ENCODE results near the gene IRGC.

The IRGC gene

GRCh38 chr19:43692385-43692784 lies 23.5 kb upstream of the IRGC start:
- no peak for DNase-seq (ENCODE audit: low read depth)

DNA sequence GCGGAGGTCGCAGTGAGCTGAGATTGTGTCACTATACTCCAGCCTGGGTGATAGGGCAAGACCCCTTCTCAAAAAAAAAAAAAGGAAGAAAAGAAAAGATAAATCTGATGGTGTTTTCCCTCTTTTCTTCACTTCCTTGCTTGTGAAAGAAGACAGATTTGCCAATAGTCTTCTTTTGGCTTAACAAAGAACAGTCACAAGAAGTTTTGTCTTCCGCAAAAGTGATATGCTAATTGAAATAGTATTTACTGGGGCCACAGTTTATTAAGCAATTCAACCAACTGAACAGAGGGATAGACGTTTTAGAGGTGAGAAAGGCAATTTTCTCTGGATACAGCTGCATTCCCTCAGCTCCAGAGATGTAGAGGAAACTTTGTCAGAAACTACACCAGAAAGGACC lies 23.0 kb upstream of the IRGC start:
- no peak for DNase-seq (ENCODE audit: low read depth)

- DNase-seq (ENCODE audit: low read depth), result no peak
Observed at GRCh38 chr19:43694553-43694952, 21.3 kb upstream of the IRGC start.

DNA sequence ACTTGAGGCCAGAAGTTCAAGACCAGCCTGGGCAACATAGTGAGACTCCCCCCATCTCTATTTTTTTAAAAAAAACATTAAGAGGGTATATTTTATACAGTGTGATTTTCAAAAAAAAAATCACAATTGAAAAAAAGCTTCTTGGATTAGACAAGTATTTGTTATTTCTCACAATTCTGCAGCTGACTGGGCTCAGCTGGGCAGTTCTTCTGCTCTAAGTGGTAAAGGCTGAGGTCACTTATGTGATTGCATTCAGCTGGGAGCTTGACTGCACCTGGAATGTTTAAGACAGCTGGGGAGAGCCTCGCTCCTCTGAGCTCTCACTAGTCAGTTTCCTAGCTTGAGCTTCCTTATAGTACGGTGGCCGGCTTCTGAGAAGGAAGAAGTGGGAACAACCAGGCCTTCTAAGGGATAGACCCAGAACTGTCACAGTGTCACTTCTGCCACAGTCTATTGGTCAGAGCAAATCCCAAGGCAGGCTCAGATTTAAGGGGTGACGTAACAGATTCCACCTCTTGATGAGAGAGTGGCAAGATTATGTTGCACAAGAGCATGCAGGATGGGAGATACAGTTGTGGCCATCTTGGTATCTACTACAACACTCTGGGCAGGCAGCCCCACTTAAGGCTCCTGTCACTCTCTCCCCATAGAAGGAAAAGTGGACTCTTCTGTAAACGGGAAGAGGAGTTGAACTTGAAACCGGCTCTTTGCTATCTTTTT lies 19.7 kb upstream of the IRGC start:
- DNase-seq (ENCODE audit: low read depth), result no peak

- DNase-seq (ENCODE audit: low read depth), result no peak
Observed at GRCh38 chr19:43697295-43697694, 18.6 kb upstream of the IRGC start.

GRCh38 chr19:43699506-43700394 lies 16.1 kb upstream of the IRGC start:
- no peak for DNase-seq (ENCODE audit: low read depth)

DNA sequence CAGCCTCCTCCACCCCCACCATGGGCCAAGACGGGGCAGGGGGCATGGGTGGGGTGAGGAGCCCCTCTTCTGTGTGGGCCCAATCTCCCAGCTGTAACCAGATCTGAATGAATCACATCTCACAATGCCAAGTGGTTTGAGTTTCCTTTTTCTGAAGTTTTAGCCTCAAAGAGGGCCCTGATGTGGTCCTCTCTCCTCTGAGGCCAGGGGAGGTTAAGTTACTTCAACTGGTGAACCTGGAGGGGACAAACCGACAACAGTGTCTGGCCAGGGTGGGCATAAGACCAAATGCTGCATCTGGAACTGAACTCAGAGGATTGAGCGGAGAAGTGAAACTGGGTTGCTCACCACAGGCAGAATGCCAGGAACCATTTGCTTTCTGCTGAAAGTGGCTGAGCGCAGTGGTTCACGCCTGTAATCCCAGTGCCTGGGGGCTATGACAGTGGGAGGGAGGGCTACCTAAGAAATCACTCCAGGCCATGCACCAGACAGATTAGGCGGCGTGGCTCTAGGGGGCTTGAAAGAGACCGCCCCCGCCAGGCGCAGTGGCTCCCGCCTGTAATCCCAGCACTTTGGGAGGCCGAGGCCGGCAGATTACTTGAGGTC lies 15.4 kb upstream of the IRGC start:
- DNase-seq (ENCODE audit: low read depth), result no peak

- DNase-seq (ENCODE audit: low read depth), result no peak
Observed at GRCh38 chr19:43704002-43704705, 11.7 kb upstream of the IRGC start.

- no peak for DNase-seq (ENCODE audit: low read depth)
Observed at GRCh38 chr19:43705729-43706128, 10.1 kb upstream of the IRGC start.

DNA sequence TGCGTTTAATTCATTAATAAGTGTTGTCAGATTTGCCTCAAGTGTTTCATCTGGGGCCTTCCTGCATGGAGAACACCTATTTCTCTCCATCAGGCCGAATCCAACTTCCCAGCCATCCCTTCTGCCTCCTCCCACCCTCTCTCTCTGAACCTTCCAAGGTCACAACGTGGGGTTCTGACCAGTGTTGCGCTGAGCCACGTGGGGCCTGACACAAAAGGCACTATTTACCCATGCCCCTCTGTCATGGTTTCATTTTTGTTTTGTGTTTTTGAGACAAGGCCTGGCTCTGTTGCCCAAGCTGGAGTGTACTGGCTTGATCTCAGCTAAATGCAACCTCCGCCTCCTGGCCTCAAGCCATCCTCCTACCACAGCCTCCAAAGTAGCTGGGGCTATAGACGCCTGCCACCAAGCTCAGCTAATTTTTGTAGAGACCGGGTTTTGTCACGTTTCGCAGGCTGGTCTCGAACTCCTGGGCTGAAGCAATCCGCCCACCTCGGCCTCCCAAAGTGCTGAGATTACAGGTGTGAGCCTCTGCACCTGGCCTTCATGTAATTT lies 8.6 kb upstream of the IRGC start:
- no peak for DNase-seq (ENCODE audit: low read depth)

DNA sequence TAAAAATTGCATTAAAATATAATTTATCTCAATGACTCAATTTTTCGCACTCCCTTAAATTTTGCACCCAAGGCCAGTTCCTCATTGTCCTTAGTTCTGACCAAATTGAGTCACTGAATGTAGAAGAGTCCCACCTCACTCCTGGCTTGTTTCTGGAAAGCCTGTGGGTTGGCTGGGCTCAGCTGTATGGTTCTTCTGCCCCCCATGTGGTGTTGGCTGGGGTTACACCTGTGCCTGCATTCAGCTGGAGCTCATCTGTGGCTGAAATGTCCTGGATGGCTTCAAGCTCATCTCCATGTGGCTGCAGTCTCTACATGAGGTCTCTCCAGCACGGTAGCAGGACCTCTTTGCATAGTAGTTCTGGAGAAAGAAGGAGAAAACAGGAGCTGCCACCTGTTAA lies 7.2 kb upstream of the IRGC start:
- DNase-seq (ENCODE audit: low read depth), result no peak

DNA sequence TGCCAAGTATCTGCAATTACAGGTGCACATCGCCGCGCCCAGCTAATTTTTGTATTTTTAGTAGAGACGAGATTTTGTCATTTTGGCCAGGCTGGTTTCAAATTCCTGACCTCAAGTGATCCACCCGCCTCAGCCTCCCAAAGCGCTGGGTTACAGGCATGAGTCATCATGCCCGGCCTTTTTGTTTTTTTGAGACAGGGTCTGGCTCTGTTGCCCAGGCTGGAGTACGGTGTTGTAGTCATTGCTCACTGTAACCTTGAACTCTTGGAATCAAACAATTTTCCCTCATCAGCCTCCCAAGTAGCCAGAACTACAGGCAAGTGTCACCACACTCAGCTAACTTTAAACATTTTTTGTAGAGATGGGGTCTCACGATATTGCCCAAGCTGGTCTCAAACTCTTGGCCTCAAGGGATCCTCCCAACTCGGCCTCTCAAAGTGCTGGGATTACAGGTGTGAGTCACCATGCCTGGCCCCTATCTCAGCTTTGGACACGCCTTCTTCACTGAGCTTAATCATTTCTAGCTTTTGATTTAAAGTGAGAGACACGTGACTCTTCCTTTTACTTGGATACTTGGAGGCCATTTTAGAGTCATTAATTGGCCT lies 4.0 kb upstream of the IRGC start:
- DNase-seq (ENCODE audit: low read depth), result no peak

- DNase-seq (ENCODE audit: low read depth), result no peak
Observed at GRCh38 chr19:43713208-43713607, 2.7 kb upstream of the IRGC start.

DNA sequence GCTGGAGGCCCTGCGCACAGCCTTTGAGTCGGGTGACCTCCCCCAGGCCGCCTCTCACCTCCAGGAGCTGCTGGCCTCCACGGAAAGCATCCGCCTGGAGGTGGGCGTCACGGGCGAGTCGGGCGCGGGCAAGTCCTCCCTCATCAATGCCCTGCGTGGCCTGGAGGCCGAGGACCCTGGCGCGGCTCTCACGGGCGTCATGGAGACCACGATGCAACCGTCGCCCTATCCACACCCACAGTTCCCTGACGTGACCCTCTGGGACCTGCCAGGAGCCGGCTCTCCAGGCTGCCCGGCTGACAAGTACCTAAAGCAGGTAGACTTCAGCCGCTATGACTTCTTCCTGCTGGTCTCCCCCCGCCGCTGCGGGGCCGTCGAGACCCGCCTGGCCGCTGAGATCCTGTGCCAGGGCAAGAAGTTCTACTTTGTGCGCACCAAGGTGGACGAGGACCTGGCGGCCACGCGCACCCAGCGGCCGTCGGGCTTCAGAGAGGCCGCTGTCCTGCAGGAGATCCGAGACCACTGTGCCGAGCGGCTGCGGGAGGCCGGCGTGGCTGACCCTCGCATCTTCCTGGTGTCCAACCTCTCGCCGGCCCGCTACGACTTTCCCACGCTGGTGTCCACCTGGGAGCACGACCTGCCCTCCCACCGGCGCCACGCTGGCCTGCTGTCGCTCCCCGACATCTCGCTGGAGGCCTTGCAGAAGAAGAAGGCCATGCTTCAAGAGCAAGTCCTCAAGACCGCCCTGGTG lies 2.9 kb downstream of the IRGC start:
- no peak for DNase-seq (ENCODE audit: low read depth)

DNA sequence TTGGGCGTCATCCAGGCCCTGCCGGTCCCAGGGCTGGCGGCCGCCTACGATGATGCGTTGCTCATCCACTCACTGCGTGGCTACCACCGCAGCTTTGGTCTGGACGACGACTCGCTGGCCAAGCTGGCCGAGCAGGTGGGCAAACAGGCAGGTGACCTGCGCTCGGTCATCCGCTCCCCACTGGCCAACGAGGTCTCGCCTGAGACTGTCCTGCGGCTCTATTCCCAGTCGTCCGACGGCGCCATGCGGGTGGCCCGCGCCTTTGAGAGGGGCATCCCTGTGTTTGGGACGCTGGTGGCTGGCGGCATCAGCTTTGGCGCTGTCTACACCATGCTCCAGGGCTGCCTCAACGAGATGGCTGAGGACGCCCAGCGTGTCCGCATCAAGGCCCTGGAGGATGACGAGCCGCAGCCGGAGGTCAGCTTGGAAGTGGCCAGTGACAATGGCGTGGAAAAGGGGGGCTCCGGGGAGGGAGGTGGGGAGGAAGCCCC lies 3.5 kb downstream of the IRGC start:
- DNase-seq (ENCODE audit: low read depth), result no peak

- DNase-seq (ENCODE audit: low read depth), result no peak
Observed at GRCh38 chr19:43719918-43720317, 4.0 kb downstream of the IRGC start.

GRCh38 chr19:43720936-43721335 lies 5.1 kb downstream of the IRGC start:
- no peak for DNase-seq (ENCODE audit: low read depth)

- DNase-seq (ENCODE audit: low read depth), result no peak
Observed at GRCh38 chr19:43721469-43722048, 5.7 kb downstream of the IRGC start.

GRCh38 chr19:43723588-43723987 lies 7.7 kb downstream of the IRGC start:
- DNase-seq (ENCODE audit: low read depth), result no peak

- DNase-seq (ENCODE audit: low read depth), result no peak
Observed at GRCh38 chr19:43724896-43725295, 9.0 kb downstream of the IRGC start.
